Neural cell (in vitro differentiated cells): Measurements from ENCODE around the gene LIPA. TPM values are rescaled to one million over a fixed set of nuclear protein-coding genes. Genes with fewer than 3 reads are reported as not detected.

Experiments
- H2AFZ ChIP-seq: fragments of 200-600, 300-800 bp; sonication (generic), shearing (Covaris generic); 2 replicates; pipeline ENCODE4 v1.6.0; 2014; ENCODE audit warnings: low read depth, mild to moderate bottlenecking, antibody characterized with exemption, low read length, moderate library complexity
- H3F3A ChIP-seq: fragments of 200-600 bp; shearing (Covaris generic); 2 replicates; pipeline ENCODE4 v1.6.1; 2016; ENCODE audit warnings: mild to moderate bottlenecking, moderate library complexity, mixed read lengths, antibody characterized with exemption, low read length; ENCODE audit not compliant: insufficient read depth, poor library complexity, severe bottlenecking
- H3K27ac ChIP-seq: fragments of 200-600, 300-800 bp; sonication (generic), shearing (Covaris generic); 2 replicates; pipeline ENCODE4 v1.5.1; 2014; ENCODE audit warnings: mild to moderate bottlenecking, low read length, moderate library complexity
- H3K27me3 ChIP-seq: fragments of 300-800, 200-600 bp; sonication (generic), shearing (Covaris generic); 2 replicates; pipeline ENCODE4 v1.6.0; 2014; ENCODE audit warnings: mild to moderate bottlenecking, low read depth, low read length, moderate library complexity; ENCODE audit not compliant: insufficient read depth
- H3K36me3 ChIP-seq: fragments of 300-800, 200-600 bp; sonication (generic), shearing (Covaris generic); 2 replicates; pipeline ENCODE4 v1.5.1; 2014; ENCODE audit warnings: mild to moderate bottlenecking, antibody characterized with exemption, low read length, moderate library complexity; ENCODE audit not compliant: insufficient read depth
- H3K4me2 ChIP-seq: fragments of 300-800, 200-600 bp; sonication (generic), shearing (Covaris generic); 2 replicates; pipeline ENCODE4 v1.6.0; 2014; ENCODE audit warnings: mild to moderate bottlenecking, low read length
- H3K4me3 ChIP-seq: fragments of 300-800, 200-600 bp; sonication (generic), shearing (Covaris generic); 2 replicates; pipeline ENCODE4 v1.5.1; 2014; ENCODE audit warnings: mild to moderate bottlenecking, low read length, moderate library complexity
- H3K79me2 ChIP-seq: fragments of 200-600 bp; shearing (Covaris generic); replicated peaks from 2 replicates; pipeline ENCODE4 v1.6.0; 2014; ENCODE audit warnings: mild to moderate bottlenecking, low read length, moderate library complexity; ENCODE audit not compliant: insufficient read depth
- H3K9ac ChIP-seq: fragments of 300-800, 200-600 bp; sonication (generic), shearing (Covaris generic); 2 replicates; pipeline ENCODE4 v1.6.1; 2016; ENCODE audit warnings: mild to moderate bottlenecking, low read length, mixed read lengths
- H3K9me2 ChIP-seq: fragments of 200-600 bp; shearing (Covaris generic); 2 replicates; pipeline ENCODE4 v1.6.1; 2016; ENCODE audit warnings: mild to moderate bottlenecking, low read length, mixed read lengths; ENCODE audit not compliant: insufficient read depth
- H3K9me3 ChIP-seq: fragments of 200-600, 300-800 bp; sonication (generic), shearing (Covaris generic); 2 replicates; pipeline ENCODE4 v1.6.1; 2016; ENCODE audit warnings: mild to moderate bottlenecking, mixed run types, low read length, moderate library complexity, mixed read lengths
- H4K20me1 ChIP-seq: fragments of 200-600 bp; shearing (Covaris generic); 2 replicates; pipeline ENCODE4 v1.6.1; 2016; ENCODE audit warnings: mild to moderate bottlenecking, mixed run types; ENCODE audit not compliant: insufficient read depth
- CTCF ChIP-seq: fragments of 450-650 bp; IDR thresholded peaks from 2 replicates; pipeline ENCODE4 v1.5.1; 2014; ENCODE audit warnings: antibody characterized with exemption, mild to moderate bottlenecking, moderate library complexity; ENCODE audit not compliant: poor library complexity, severe bottlenecking
- EP300 ChIP-seq: fragments of 450-650 bp; conservative IDR thresholded peaks from 2 replicates; pipeline ENCODE4 v1.6.1; 2014; ENCODE audit warnings: antibody characterized with exemption, mild to moderate bottlenecking, moderate library complexity; ENCODE audit not compliant: poor library complexity, severe bottlenecking
- EZH2 ChIP-seq: fragments of 200-600, 300-800 bp; shearing (Covaris generic), sonication (generic); IDR thresholded peaks from 2 replicates; pipeline ENCODE4 v1.6.1; 2014; ENCODE audit warnings: antibody characterized with exemption, low read length, borderline replicate concordance, mild to moderate bottlenecking; ENCODE audit not compliant: insufficient read depth, poor library complexity, severe bottlenecking
- MXI1 ChIP-seq: fragments of 450-650 bp; conservative IDR thresholded peaks from 2 replicates; pipeline ENCODE4 v1.6.1; 2014; ENCODE audit warnings: antibody characterized with exemption, mild to moderate bottlenecking; ENCODE audit not compliant: poor library complexity, severe bottlenecking
- POLR2AphosphoS5 ChIP-seq: IDR thresholded peaks from 2 replicates; pipeline ENCODE4 v1.6.1; 2012
- RAD21 ChIP-seq: fragments of 450-650 bp; conservative IDR thresholded peaks from 2 replicates; pipeline ENCODE4 v1.6.1; 2014; ENCODE audit warnings: antibody characterized with exemption, mild to moderate bottlenecking, moderate library complexity
- REST ChIP-seq: IDR thresholded peaks from 2 replicates; pipeline ENCODE4 v1.6.1; 2012; ENCODE audit warnings: borderline replicate concordance
- SMC3 ChIP-seq: fragments of 450-650 bp; conservative IDR thresholded peaks from 2 replicates; pipeline ENCODE4 v1.6.1; 2014; ENCODE audit warnings: antibody characterized with exemption, mild to moderate bottlenecking, moderate library complexity; ENCODE audit not compliant: poor library complexity
- TAF1 ChIP-seq: IDR thresholded peaks from 2 replicates; pipeline ENCODE4 v1.6.1; 2012; ENCODE audit warnings: low read depth
- polyA plus RNA-seq: library from polyadenylated mRNA; depleted of rRNA; stranded (reverse); fragments of >200 nt; gene quantifications from 2 replicates; pipeline ENCODE4 v1.2.3, GENCODE V29; 2014

LIPA gene
- polyA plus RNA-seq, 1 donor from 2014 or later = 20.8 TPM

GRCh38 chr10:89270153-89270483 is 18.5 kb upstream of the LIPA start:
- Histone ChIP-seq H3K9ac (no peak overlapping the region), H3F3A (no peaks in the 10 kb centered on the region), H3K9me3 (no peaks in the 10 kb centered on the region), H4K20me1 (no peaks in the 10 kb centered on the region), H3K36me3 (no peaks in the 10 kb centered on the region), H3K27ac (no peak overlapping the region), H3K27me3 (no peaks in the 10 kb centered on the region), H3K4me3 (no peak overlapping the region), H2AFZ (no peak overlapping the region), H3K79me2 (no peaks in the 10 kb centered on the region), H3K9me2 (no peaks in the 10 kb centered on the region), H3K4me2 (no peak overlapping the region)
- TF ChIP-seq TAF1 (no peak), SMC3 (no peak), MXI1 (no peak), REST (no peak), RAD21 (no peak), CTCF (no peak), EZH2 (no peak), EP300 (no peak), POLR2AphosphoS5 (no peak)

- H3K9me3 ChIP-seq = no peaks in the 10 kb centered on the region
- no peak overlapping the region for H3K27ac ChIP-seq
- no peak overlapping the region for H3K9ac ChIP-seq
- no peaks in the 10 kb centered on the region for H3K36me3 ChIP-seq
- no peak for TF ChIP-seq EZH2
- TF ChIP-seq POLR2AphosphoS5 = no peak
- TF ChIP-seq EP300 = no peak
- TF ChIP-seq REST = no peak
- no peak for TF ChIP-seq SMC3
- TF ChIP-seq TAF1 = no peak
- H2AFZ ChIP-seq = no peak overlapping the region
- no peak overlapping the region for H3K4me3 ChIP-seq
- no peaks in the 10 kb centered on the region for H3F3A ChIP-seq
- H3K9me2 ChIP-seq = no peaks in the 10 kb centered on the region
- H3K27me3 ChIP-seq = no peaks in the 10 kb centered on the region
- H4K20me1 ChIP-seq = no peaks in the 10 kb centered on the region
- no peaks in the 10 kb centered on the region for H3K79me2 ChIP-seq
- no peak overlapping the region for H3K4me2 ChIP-seq
Measured at GRCh38 chr10:89269433-89270152, 18.0 kb upstream of the LIPA start.
